ENCODE measurements around the gene EVL. TPM values are rescaled to one million over a fixed set of nuclear protein-coding genes. Genes with fewer than 3 reads are reported as not detected.

EVL gene
- total and polyA plus RNA-seq, 2 donors (not counting 3 experiments of a cell fraction or from before 2014, with no cell fraction given) = 34.6 to 62.5 TPM

DNA sequence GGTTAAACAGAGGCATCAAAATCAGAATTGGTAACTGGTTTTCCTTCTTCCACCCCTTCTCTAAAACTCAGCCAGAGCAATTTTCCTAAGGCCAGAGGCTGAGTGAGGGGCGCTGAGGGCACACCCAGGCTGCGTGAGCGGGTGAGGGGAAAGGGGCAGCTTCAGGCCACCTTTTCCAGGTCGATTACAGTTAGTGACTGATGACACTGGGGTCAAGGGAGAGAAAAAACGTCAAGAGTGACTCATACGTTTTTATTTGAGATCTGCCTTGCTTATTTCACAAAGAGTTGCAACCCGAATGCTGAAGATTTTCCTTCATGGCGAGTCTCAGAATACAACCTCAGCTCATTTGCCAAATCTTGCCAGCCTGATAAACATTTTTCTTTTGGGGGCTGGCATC, 46.7 kb upstream of the EVL start:
- H3K4me3 ChIP-seq (replicated peaks in 1 of 3; ENCODE audit: insufficient read depth in 1 of 3, low read depth in 1 of 3, low read length in 3 of 3) = no peak overlapping the region
- TF ChIP-seq POLR2AphosphoS5 (IDR thresholded peaks at IDR 0.05; ENCODE audit: insufficient read depth, low read depth, low read length) (no peak), MYC (IDR thresholded peaks at IDR 0.05; ENCODE audit: low read depth, low read length) (no peak), EZH2 (IDR thresholded peaks at IDR 0.05; ENCODE audit: borderline replicate concordance, low read depth, low read length, severe bottlenecking) (no peak)
- TF ChIP-seq, protein P1, sequence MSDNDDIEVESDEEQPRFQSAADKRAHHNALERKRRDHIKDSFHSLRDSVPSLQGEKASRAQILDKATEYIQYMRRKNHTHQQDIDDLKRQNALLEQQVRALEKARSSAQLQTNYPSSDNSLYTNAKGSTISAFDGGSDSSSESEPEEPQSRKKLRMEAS (IDR thresholded peaks at IDR 0.05; ENCODE audit: insufficient read depth, insufficient read length) = no peak
- dilution Hi-C loops (cut with MboI; ENCODE audit: extremely low pct_ligation_motif_present, low sequenced_read_pairs) = no loop called here
- no peaks in the 10 kb centered on the region for H3K4me1 ChIP-seq (ENCODE audit: control insufficient read depth, extremely low read depth, insufficient read depth, low read length)
- intact Hi-C loops (cut with micrococcal nuclease) = no loop called here
- no TSS peak for BruUV-seq (replicated peaks)
- FAIRE-seq = no peak
- no peaks in the 10 kb centered on the region for H3K27me3 ChIP-seq (ENCODE audit: control insufficient read depth in 2 of 2, insufficient read depth in 2 of 2, low read length in 2 of 2)
- POLR2A ChIA-PET = no interaction called here
- H3K9me1 ChIP-seq (replicated peaks; ENCODE audit: control insufficient read depth, extremely low read depth, insufficient read depth, low read length) = no peaks in the 10 kb centered on the region
- no peak overlapping the region for H3K27ac ChIP-seq (ENCODE audit: insufficient read depth, low read depth, low read length)
- H3K9me3 ChIP-seq (replicated peaks; ENCODE audit: control insufficient read depth, insufficient read depth, low read length) = no peaks in the 10 kb centered on the region
- H3K4me2 ChIP-seq (ENCODE audit: insufficient read depth, low read length) = no peak overlapping the region
- CTCF ChIA-PET = interaction anchor here (0.9 kb wide), 1 partner anchor 89 kb away, joined by 3 read pairs; no protein-coding TSS in a partner anchor
- H3K79me2 ChIP-seq (ENCODE audit: control insufficient read depth, insufficient read depth, low read length) = no peaks in the 10 kb centered on the region
- no peak for DNase-seq (ENCODE audit: low read depth, low spot score)
- no peak overlapping the region for H2AFZ ChIP-seq (ENCODE audit: low read depth, low read length)
- H3K9ac ChIP-seq (replicated peaks; ENCODE audit: extremely low read depth, insufficient read depth, low read length) = no peak overlapping the region
- H4K20me1 ChIP-seq (replicated peaks; ENCODE audit: control insufficient read depth, extremely low read depth, insufficient read depth, low read length) = no peaks in the 10 kb centered on the region
- H3K36me3 ChIP-seq (ENCODE audit: control insufficient read depth in 2 of 2, extremely low read depth in 1 of 2, insufficient read depth in 2 of 2, low read length in 2 of 2) = no peaks in the 10 kb centered on the region

DNA sequence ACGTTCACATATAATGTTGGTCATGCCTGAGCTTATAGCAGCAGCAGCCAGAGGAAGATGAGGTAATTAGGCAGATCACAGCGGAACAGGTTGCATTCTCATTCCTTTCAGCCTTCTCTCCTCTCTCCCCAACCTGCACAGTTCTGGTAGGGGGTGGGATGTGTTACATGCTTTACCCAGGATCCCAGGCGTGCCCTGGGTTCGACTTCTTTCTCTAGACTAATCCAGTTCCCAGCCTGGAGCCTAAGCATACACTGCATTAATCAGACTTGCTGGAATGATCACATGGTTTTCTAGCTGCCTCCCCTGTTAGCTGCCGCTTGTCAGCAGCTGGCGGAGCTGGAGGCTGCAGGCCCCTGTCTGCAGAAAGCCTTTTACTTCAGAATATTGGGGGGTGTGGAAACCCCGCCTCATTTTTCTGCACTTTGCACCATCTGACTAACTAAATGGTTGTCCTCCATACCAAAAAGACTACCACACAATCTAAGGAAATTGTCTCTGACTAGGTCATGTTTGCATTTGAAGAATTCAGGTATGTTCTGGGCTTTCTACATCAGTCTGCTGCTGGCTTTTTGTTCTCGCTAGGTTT, 46.0 kb upstream of the EVL start:
- H3K36me3 ChIP-seq (ENCODE audit: control insufficient read depth in 2 of 2, extremely low read depth in 1 of 2, insufficient read depth in 2 of 2, low read length in 2 of 2) = no peaks in the 10 kb centered on the region
- H3K4me1 ChIP-seq (ENCODE audit: control insufficient read depth, extremely low read depth, insufficient read depth, low read length) = no peaks in the 10 kb centered on the region
- no peaks in the 10 kb centered on the region for H3K79me2 ChIP-seq (ENCODE audit: control insufficient read depth, insufficient read depth, low read length)
- no peak for DNase-seq (ENCODE audit: low read depth, low spot score)
- H3K4me2 ChIP-seq (ENCODE audit: insufficient read depth, low read length) = no peak overlapping the region
- no peaks in the 10 kb centered on the region for H3K9me3 ChIP-seq (replicated peaks; ENCODE audit: control insufficient read depth, insufficient read depth, low read length)
- H3K9ac ChIP-seq (replicated peaks; ENCODE audit: extremely low read depth, insufficient read depth, low read length) = no peak overlapping the region
- BruUV-seq (replicated peaks) = no TSS peak
- no peak overlapping the region for H2AFZ ChIP-seq (ENCODE audit: low read depth, low read length)
- no peak overlapping the region for H3K4me3 ChIP-seq (replicated peaks in 1 of 3; ENCODE audit: insufficient read depth in 1 of 3, low read depth in 1 of 3, low read length in 3 of 3)
- FAIRE-seq = no peak
- no peaks in the 10 kb centered on the region for H4K20me1 ChIP-seq (replicated peaks; ENCODE audit: control insufficient read depth, extremely low read depth, insufficient read depth, low read length)
- H3K27me3 ChIP-seq (ENCODE audit: control insufficient read depth in 2 of 2, insufficient read depth in 2 of 2, low read length in 2 of 2) = no peaks in the 10 kb centered on the region
- ChIA-PET POLR2A (no interaction called here), CTCF (no interaction called here)
- TF ChIP-seq GATA2 (IDR thresholded peaks at IDR 0.05; ENCODE audit: insufficient read depth, insufficient read length, low read depth, low read length) (no peak), FOS (IDR thresholded peaks at IDR 0.05; ENCODE audit: borderline replicate concordance, insufficient read depth, low read length) (no peak), POLR2AphosphoS5 (IDR thresholded peaks at IDR 0.05; ENCODE audit: insufficient read depth, low read depth, low read length) (no peak), JUN (IDR thresholded peaks at IDR 0.05; ENCODE audit: borderline replicate concordance, insufficient read depth, insufficient read length, low read depth) (no peak), POLR2A (IDR thresholded peaks at IDR 0.05; ENCODE audit: low read depth, low read length) (no peak), MYC (IDR thresholded peaks at IDR 0.05; ENCODE audit: low read depth, low read length) (no peak), EZH2 (IDR thresholded peaks at IDR 0.05; ENCODE audit: borderline replicate concordance, low read depth, low read length, severe bottlenecking) (no peak)
- TF ChIP-seq, protein P1 (IDR thresholded peaks at IDR 0.05; ENCODE audit: insufficient read depth, insufficient read length) = no peak
- TF ChIP-seq, protein P2, sequence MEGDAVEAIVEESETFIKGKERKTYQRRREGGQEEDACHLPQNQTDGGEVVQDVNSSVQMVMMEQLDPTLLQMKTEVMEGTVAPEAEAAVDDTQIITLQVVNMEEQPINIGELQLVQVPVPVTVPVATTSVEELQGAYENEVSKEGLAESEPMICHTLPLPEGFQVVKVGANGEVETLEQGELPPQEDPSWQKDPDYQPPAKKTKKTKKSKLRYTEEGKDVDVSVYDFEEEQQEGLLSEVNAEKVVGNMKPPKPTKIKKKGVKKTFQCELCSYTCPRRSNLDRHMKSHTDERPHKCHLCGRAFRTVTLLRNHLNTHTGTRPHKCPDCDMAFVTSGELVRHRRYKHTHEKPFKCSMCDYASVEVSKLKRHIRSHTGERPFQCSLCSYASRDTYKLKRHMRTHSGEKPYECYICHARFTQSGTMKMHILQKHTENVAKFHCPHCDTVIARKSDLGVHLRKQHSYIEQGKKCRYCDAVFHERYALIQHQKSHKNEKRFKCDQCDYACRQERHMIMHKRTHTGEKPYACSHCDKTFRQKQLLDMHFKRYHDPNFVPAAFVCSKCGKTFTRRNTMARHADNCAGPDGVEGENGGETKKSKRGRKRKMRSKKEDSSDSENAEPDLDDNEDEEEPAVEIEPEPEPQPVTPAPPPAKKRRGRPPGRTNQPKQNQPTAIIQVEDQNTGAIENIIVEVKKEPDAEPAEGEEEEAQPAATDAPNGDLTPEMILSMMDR (IDR thresholded peaks at IDR 0.05; ENCODE audit: extremely low read depth in 1 of 2, insufficient read depth in 1 of 2, low read depth in 1 of 2, low read length in 2 of 2) = no peak
- H3K9me1 ChIP-seq (replicated peaks; ENCODE audit: control insufficient read depth, extremely low read depth, insufficient read depth, low read length) = no peaks in the 10 kb centered on the region
- dilution Hi-C loops (cut with MboI; ENCODE audit: extremely low pct_ligation_motif_present, low sequenced_read_pairs) (no loop called here), intact Hi-C loops (cut with micrococcal nuclease) (no loop called here)
- no peak overlapping the region for H3K27ac ChIP-seq (ENCODE audit: insufficient read depth, low read depth, low read length)

All from endothelial cell of umbilical vein (primary cell).